HG03457 (cell line): Measurements from ENCODE around the gene NCKAP5.
"Not testable (repeated sequence)": the region's sequence is repeated elsewhere in the genome, so short reads cannot be mapped to it uniquely, and the experiment has no call there.

ENCODE experiments used
- ATAC-seq: cut with Tn5 transposase; IDR thresholded peaks from one replicate; pipeline ENCODE4 v1.9.1; 2021; ENCODE audit warnings: moderate number of reproducible peaks; ENCODE audit not compliant: unreplicated experiment

NCKAP5 gene

DNA sequence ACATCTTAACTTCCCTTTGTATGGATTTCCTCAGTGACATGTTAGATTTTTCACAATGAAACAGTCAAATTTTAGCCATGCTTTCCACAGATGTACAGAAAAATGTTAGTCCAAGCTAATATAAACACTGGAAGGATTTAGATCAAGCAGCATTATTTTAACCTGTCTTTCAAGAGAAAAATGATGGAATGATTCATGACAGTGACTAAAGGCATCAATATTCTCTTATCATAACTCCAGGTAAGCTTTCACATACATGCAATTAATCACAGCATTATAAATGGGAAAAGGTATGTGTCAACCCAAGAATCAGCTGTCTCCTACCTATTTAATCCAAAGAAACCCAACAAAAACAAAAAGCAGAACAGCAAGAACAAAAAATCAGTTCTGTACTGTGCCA lies 92.7 kb downstream of the NCKAP5 start:
- no peak for ATAC-seq

DNA sequence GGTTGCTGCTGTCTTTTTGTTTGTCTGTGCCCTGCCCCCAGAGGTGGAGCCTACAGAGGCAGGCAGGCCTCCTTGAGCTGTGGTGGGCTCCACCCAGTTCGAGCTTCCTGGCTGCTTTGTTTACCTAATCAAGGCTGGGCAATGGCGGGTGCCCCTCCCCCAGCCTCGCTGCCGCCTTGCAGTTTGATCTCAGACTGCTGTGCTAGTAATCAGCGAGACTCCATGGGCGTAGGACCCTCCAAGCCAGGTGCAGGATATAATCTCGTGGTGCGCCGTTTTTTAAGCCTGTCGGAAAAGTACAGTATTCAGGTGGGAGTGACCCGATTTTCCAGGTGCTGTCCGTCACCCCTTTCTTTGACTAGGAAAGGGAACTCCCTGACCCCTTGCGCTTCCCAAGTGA lies 97.8 kb downstream of the NCKAP5 start:
- not testable (repeated sequence) for ATAC-seq

- ATAC-seq, result no peak
These were observed 105.5 kb downstream of the NCKAP5 start for GRCh38 chr2:133462811-133463210.

DNA sequence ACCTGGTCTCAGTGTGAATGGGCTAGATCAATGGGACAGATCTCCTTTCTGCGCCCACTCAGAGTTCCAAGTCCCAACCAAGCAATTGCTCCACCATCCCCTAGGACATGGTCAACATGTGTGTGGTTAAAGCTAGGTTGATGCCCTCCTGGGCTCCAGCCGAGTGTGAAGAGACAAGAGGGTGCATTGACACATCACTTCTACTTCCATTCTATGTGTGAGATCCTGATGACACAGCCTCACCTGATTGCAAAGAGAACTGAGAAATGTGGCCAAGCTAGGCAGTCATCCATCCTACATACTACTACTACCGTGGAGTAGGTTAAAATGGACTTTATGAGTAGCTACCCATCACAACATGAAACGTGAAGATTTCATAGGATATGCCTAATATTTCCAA lies 106.8 kb downstream of the NCKAP5 start:
- ATAC-seq, result no peak

DNA sequence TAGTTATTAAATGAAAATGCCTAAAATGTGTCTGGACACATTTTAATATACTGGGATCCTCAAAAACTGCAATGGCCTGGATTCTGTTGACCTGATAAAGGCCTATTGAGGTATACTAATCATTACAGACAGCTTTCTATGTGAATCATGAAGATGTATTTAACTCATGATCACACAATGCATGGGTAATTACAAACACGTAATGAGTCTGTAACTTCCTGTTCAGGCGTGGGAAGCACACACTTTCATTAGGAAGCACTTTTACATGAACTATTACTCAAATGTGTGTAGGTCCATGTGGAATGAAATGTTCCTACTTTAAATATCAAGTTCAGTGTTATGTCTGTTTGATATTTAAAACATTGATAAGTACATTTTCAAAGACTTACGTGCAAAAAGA lies 108.7 kb downstream of the NCKAP5 start:
- ATAC-seq, result no peak

GRCh38 chr2:133458280-133458679 lies 110.0 kb downstream of the NCKAP5 start:
- ATAC-seq, result no peak

- ATAC-seq, result no peak
These were observed 110.4 kb downstream of the NCKAP5 start for GRCh38 chr2:133457861-133458260.

DNA sequence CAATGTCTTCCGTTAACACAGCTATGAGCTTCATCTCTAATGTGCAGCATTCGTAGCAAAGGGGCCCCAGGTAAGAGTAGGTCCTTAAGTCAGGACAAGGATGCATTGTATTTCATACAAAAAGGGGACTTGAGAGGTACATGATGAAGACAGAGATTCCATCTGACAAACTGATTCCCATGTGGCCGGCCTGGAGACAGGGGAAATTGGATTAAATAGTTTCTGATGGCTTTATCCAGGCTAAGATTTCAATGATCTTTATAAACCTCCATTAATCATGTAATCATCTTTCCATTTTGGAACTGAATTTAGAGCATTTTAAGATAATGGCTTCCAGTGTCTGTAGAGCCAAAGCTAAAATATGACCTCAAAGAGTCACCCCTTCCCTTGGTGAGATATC lies 111.3 kb downstream of the NCKAP5 start:
- ATAC-seq, result no peak

DNA sequence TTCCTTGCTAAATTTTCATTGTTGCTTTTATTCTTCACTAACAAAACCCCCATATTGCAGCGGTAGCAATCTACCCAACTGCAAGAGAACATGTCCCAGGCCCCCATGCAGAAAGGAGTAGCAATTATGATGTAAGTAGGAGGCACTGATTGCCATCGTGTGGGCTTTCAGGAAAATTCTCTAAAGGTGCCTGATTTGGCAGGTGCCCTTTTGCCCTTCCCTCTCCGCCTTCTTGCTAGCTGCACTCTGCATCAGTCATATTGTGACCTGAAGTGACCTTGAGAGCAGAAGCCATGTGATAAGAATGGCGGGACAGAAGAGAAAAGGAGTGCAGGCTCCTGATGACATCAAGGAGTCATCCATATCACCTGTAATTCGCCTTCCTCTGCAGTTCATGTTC lies 112.1 kb downstream of the NCKAP5 start:
- no peak for ATAC-seq

- no peak for ATAC-seq
These were observed 115.2 kb downstream of the NCKAP5 start for GRCh38 chr2:133453032-133453431.

- no peak for ATAC-seq
These were observed 115.7 kb downstream of the NCKAP5 start for GRCh38 chr2:133452583-133452982.

GRCh38 chr2:133452146-133452545 lies 116.1 kb downstream of the NCKAP5 start:
- no peak for ATAC-seq

DNA sequence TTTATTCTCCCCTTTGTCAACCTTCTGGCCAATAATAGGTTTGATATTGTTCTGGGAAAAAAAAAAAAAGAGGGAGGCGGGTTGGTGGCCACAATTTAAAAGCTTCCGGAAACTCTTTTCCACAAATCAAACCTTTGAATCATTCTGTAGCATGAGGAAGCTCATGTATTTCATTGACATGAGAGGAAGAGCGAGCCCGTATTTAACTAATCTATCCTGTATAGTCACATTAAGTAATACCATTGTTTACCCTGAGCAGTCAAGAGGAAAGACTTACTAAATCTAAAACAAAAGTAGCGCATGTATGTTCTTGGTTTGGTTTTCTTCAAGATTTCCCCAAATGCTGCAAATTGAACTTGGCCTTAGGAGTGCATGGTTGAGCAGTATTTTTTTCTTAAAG lies 120.1 kb downstream of the NCKAP5 start:
- no peak for ATAC-seq

DNA sequence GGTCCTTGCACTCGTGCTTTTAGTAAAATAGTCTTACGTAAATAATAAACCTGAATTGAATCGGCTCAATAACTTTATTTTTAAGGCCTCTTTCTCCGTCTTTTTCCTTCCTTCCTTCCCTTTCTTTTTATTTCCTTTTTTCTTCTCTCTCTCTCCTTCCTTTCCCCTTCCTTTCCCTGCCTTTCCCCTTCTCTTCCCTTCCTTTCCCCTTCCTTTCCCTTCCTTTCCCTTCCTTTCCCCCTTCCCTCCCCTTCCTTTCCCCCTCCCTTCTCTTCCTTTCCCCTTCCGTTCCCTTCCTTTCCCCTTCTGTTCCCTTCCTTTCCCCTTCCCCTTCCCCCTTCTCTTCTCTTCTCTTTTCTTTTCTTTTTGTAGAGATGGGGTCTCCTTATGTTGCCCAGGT lies 121.0 kb downstream of the NCKAP5 start:
- ATAC-seq, result no peak

GRCh38 chr2:133444465-133444864 lies 123.8 kb downstream of the NCKAP5 start:
- ATAC-seq, result no peak

GRCh38 chr2:133442393-133442792 lies 125.9 kb downstream of the NCKAP5 start:
- no peak for ATAC-seq

- ATAC-seq, result no peak
These were observed 128.7 kb downstream of the NCKAP5 start for GRCh38 chr2:133439565-133439920.

- ATAC-seq, result no peak
These were observed 129.3 kb downstream of the NCKAP5 start for GRCh38 chr2:133438848-133439564.

DNA sequence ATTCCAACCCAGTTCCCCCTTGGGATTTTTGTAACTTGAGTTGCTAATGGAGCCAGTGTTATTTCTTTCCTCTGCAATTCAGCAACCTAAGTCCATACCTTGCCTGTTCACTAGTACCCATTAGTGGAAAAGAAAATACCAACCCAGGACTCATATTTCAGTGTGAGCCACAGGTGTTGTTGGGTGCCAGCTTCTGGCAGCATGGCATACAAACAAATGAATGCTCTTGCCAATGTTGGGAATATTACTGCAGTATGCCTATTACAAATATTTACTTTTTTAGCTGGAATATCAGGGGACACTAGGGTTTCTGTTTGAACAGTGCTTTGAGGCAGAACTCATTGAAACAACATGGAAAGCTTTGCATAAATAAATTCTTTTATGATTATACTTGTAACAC lies 130.2 kb downstream of the NCKAP5 start:
- no peak for ATAC-seq

DNA sequence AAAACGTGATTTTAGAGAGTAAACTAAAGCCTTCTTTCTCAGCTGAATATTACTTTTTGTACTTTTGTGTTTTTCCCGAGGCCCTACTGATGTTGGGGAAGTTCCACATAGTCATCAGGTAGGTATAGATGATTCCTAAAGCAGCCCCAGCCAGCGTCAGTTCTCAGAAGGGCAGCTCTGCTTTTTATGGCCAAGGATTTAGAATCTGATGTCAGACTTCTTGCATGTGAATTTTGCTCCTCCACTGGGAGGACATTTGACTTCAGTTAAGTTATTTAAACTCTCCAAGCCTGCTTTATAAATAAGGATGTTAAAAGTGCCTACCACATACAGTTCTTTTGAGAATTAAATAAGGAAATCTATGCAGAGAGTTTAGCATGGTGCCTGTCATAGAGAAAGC lies 130.8 kb downstream of the NCKAP5 start:
- no peak for ATAC-seq

GRCh38 chr2:133434959-133435668 lies 133.1 kb downstream of the NCKAP5 start:
- ATAC-seq, result no peak
